ENCODE results near the gene LYRM2. TPM values are rescaled to one million over a fixed set of nuclear protein-coding genes. Genes with fewer than 3 reads are reported as not detected.

Gene LYRM2
- total and polyA plus RNA-seq, 9 of the 15 experiments (the other 6 are each of a cell fraction or from before 2014, with no cell fraction given): 13.9 to 115 (median 42.9) TPM

- Histone ChIP-seq H2AFZ (ENCODE audit: low read depth, low read length) (no peak overlapping the region), H3K27ac (ENCODE audit: extremely low read depth, low read depth, low read length) (no peak overlapping the region), H3K36me3 (ENCODE audit: control insufficient read depth, insufficient read depth, low read length) (no peaks in the 10 kb centered on the region), H3K9ac (ENCODE audit: insufficient read depth in 1 of 2, low read depth in 2 of 2, low read length in 2 of 2) (no peak overlapping the region), H3K9me1 (ENCODE audit: control insufficient read depth, insufficient read depth, low read length) (no peaks in the 10 kb centered on the region), H3K4me1 (replicated peaks in 1 of 2; ENCODE audit: control insufficient read depth in 2 of 2, insufficient read depth in 2 of 2, low read length in 2 of 2) (no peaks in the 10 kb centered on the region), H3K9me3 (replicated peaks; ENCODE audit: control insufficient read depth, insufficient read depth, low read depth, low read length) (no peaks in the 10 kb centered on the region), H3K4me3 (no peak overlapping the region), H4K20me1 (replicated peaks; ENCODE audit: control insufficient read depth, insufficient read depth, low read length) (no peaks in the 10 kb centered on the region), H3K79me2 (ENCODE audit: control insufficient read depth, insufficient read depth, low read length) (no peaks in the 10 kb centered on the region), H3K4me2 (ENCODE audit: insufficient read depth, low read length) (no peak overlapping the region), H3K27me3 (ENCODE audit: control insufficient read depth in 2 of 2, insufficient read depth in 2 of 2, low read length in 2 of 2) (peaks cover 0 to 27% of the 10 kb centered on the region in 2 experiments; a peak in 3 of 5 replicates)
- DNase-seq (ENCODE audit: extremely low read depth in 1 of 4, low spot score in 3 of 4): peak in 1 of 4 experiments; percentile 27
- ATAC-seq: peak; percentile 62
- FAIRE-seq: no peak
- TF ChIP-seq E2F6 (IDR thresholded peaks at IDR 0.05; ENCODE audit: borderline replicate concordance in 1 of 2, extremely low read depth in 1 of 2, insufficient read depth in 1 of 2, insufficient read length in 1 of 2, low read depth in 1 of 2, low read length in 1 of 2, poor library complexity in 1 of 2, severe bottlenecking in 1 of 2): peak in 1 of 2 experiments; percentile 34
- TF ChIP-seq KAT2B (IDR thresholded peaks at IDR 0.05; ENCODE audit: low read depth, low read length): no peak
- TF ChIP-seq E4F1 (CRISPR knock-in tag; IDR thresholded peaks at IDR 0.05; ENCODE audit: borderline replicate concordance): no peak
- TF ChIP-seq RNF219 (CRISPR knock-in tag; IDR thresholded peaks at IDR 0.05): no peak
- TF ChIP-seq PCBP2 (IDR thresholded peaks at IDR 0.05; ENCODE audit: low read depth, low read length, poor library complexity, severe bottlenecking): no peak
- no peak for TF ChIP-seq SREBF1 (IDR thresholded peaks at IDR 0.05; ENCODE audit: borderline replicate concordance, low read depth, low read length)
- peak in 2 of 3 experiments; percentile 26 to 32; a peak in 1 of 6 replicates for TF ChIP-seq CTCF (IDR thresholded peaks at IDR 0.05 in 2 of 3, conservative IDR thresholded peaks at IDR 0.05 in 1 of 3; ENCODE audit: insufficient read depth in 2 of 3, low read depth in 1 of 3, low read length in 3 of 3)
- no peak for TF ChIP-seq VEZF1 (CRISPR knock-in tag; IDR thresholded peaks at IDR 0.05)
- TF ChIP-seq RAD21 (CRISPR knock-in tag; conservative IDR thresholded peaks at IDR 0.05 in 1 of 2, IDR thresholded peaks at IDR 0.05 in 1 of 2): peak in 1 of 2 experiments; percentile 20; a peak in 1 of 4 replicates
- CTCF ChIA-PET (ENCODE audit: low intra/inter-chr PET ratio): no interaction called here
- intact Hi-C loops (cut with micrococcal nuclease) (loop anchor here (5.0 kb wide), 2 partner anchors 300 to 630 kb away; no protein-coding TSS in a partner anchor), in situ Hi-C loops (cut with MboI) (loop anchor here (5.0 to 25.0 kb wide), 2 partner anchors 180 to 625 kb away; partner anchors contain the start of gene ANKRD6)
- POLR2A ChIA-PET: interaction anchor here (0.6 to 1.6 kb wide), 2 partner anchors 14 to 757 kb away, joined by 3 to 6 read pairs; no protein-coding TSS in a partner anchor
- BruUV-seq (replicated peaks): no TSS peak
- WGBS (ENCODE audit: insufficient coverage, low coverage, missing lambda C conversion rate): 9% methylated on average over 12 of the region's 12 CpGs
Measured at GRCh38 chr6:89612121-89612520, 26.4 kb downstream of the LYRM2 start.

Measured in K562 (cell line).